Measurements from ENCODE around the gene SMG9.

GRCh38 chr19:43797118-43797517 lies 42.4 kb upstream of the SMG9 start:
- TF ChIP-seq CTCF (conservative IDR thresholded peaks at IDR 0.05; ENCODE audit: low read depth, low read length) (no peak), EZH2 (IDR thresholded peaks at IDR 0.05; ENCODE audit: borderline replicate concordance, low read depth, low read length, poor library complexity, severe bottlenecking) (no peak)
